ENCODE results near the gene SHROOM2.

Gene SHROOM2

GRCh38 chrX:9943420-9943819 is 157.2 kb downstream of the SHROOM2 start:
- DNase-seq (ENCODE audit: low read depth, low spot score): no peak

GRCh38 chrX:9947131-9947794 is 161.0 kb downstream of the SHROOM2 start:
- DNase-seq (ENCODE audit: low read depth, low spot score): no peak

GRCh38 chrX:9948406-9948805 is 162.2 kb downstream of the SHROOM2 start:
- DNase-seq (ENCODE audit: low read depth, low spot score): no peak

- no peak for DNase-seq (ENCODE audit: low read depth, low spot score)
Observed at GRCh38 chrX:9952300-9952699, 166.1 kb downstream of the SHROOM2 start.

GRCh38 chrX:9953396-9953795 is 167.2 kb downstream of the SHROOM2 start:
- no peak for DNase-seq (ENCODE audit: low read depth, low spot score)

- DNase-seq (ENCODE audit: low read depth, low spot score): no peak
Observed at GRCh38 chrX:9955506-9955905, 169.3 kb downstream of the SHROOM2 start.

- DNase-seq (ENCODE audit: low read depth, low spot score): no peak
Observed at GRCh38 chrX:9957743-9958142, 171.5 kb downstream of the SHROOM2 start.

GRCh38 chrX:9958183-9958582 is 172.0 kb downstream of the SHROOM2 start:
- DNase-seq (ENCODE audit: low read depth, low spot score): no peak

GRCh38 chrX:9961750-9962149 is 175.5 kb downstream of the SHROOM2 start:
- DNase-seq (ENCODE audit: low read depth, low spot score): no peak

GRCh38 chrX:9966775-9967408 is 180.7 kb downstream of the SHROOM2 start, which contains the start of gene CLDN34:
CLDN34 (plus strand) TSS chrX:9967358; CDS start chrX:9967358, 0 bp downstream.
- DNase-seq (ENCODE audit: low read depth, low spot score): no peak

- no peak for DNase-seq (ENCODE audit: low read depth, low spot score)
Observed at GRCh38 chrX:9977635-9978034, 191.4 kb downstream of the SHROOM2 start.

- no peak for DNase-seq (ENCODE audit: low read depth, low spot score)
Observed at GRCh38 chrX:9980401-9980800, 194.2 kb downstream of the SHROOM2 start.

GRCh38 chrX:9980927-9981326 is 194.7 kb downstream of the SHROOM2 start:
- no peak for DNase-seq (ENCODE audit: low read depth, low spot score)

GRCh38 chrX:9983441-9983840 is 197.2 kb downstream of the SHROOM2 start:
- DNase-seq (ENCODE audit: low read depth, low spot score): no peak

- DNase-seq (ENCODE audit: low read depth, low spot score): no peak
Observed at GRCh38 chrX:9983846-9984245, 197.6 kb downstream of the SHROOM2 start.

- no peak for DNase-seq (ENCODE audit: low read depth, low spot score)
Observed at GRCh38 chrX:9988762-9989161, 202.5 kb downstream of the SHROOM2 start.

- DNase-seq (ENCODE audit: low read depth, low spot score): no peak
Observed at GRCh38 chrX:9992061-9992460, 205.8 kb downstream of the SHROOM2 start.

GRCh38 chrX:9992724-9993123 is 206.5 kb downstream of the SHROOM2 start:
- no peak for DNase-seq (ENCODE audit: low read depth, low spot score)

GRCh38 chrX:9995855-9996339 is 209.7 kb downstream of the SHROOM2 start:
- DNase-seq (ENCODE audit: low read depth, low spot score): peak; percentile 34

GRCh38 chrX:9997041-9997440 is 210.8 kb downstream of the SHROOM2 start:
- DNase-seq (ENCODE audit: low read depth, low spot score): no peak

- DNase-seq (ENCODE audit: low read depth, low spot score): no peak
Observed at GRCh38 chrX:9997524-9997923, 211.3 kb downstream of the SHROOM2 start.
